A549 (cell line): Measurements from ENCODE around the gene ADAMTS13. TPM values are rescaled to one million over a fixed set of nuclear protein-coding genes. Genes with fewer than 3 reads are reported as not detected.

Experiments used
- ATAC-seq, 2 experiments: fragments of 200-7000 bp in 1 of 2; fragments of >200 bp in 1 of 2; cut with Nextera tagmentation in 1 of 2; cut with Tn5 transposase in 1 of 2; 3 replicates each; pipeline versions ENCODE4 v1.8.0 to v1.9.1; 2018 to 2020; ENCODE audit warnings: mild to moderate bottlenecking in 1 of 2, moderate library complexity in 1 of 2
- CTCF ChIA-PET: fragments of 300-600 bp; sonication (Branson Sonifier 250); formaldehyde crosslinking; extraction: SDS; loops from one replicate; lab custom pipeline; 2021; ENCODE audit warnings: antibody characterized with exemption, inconsistent platforms; lab: Yijun Ruan, JAX
- POLR2A ChIA-PET: fragments of 350-600 bp; formaldehyde crosslinking; extraction: SDS; loops from one replicate; lab custom pipeline; 2021; ENCODE audit warnings: antibody characterized with exemption, inconsistent platforms; lab: Yijun Ruan, JAX
- DNase-seq, 2 experiments: peaks; one replicate each; pipeline versions ENCODE4 v3.0.0 to v3.0.0-alpha.2; 2011 to 2016; ENCODE audit warnings: low read depth in 1 of 2, low spot score in 1 of 2
- FAIRE-seq: peaks from 2 replicates; lab custom pipeline; 2011; peaks lifted over from hg19 to GRCh38; lab: Jason Lieb, UNC
- H3K27ac ChIP-seq, 2 experiments: fragments of >200 bp; sonication (Bioruptor Twin); formaldehyde crosslinking; 3 replicates each; pipeline ENCODE4 v1.5.1; 2016 to 2017
- H3K4me1 ChIP-seq: fragments of >200 bp; sonication (Bioruptor Twin); formaldehyde crosslinking; 3 replicates; pipeline ENCODE4 v1.6.1; 2016
- H3K4me2 ChIP-seq: fragments of >200 bp; sonication (Bioruptor Twin); formaldehyde crosslinking; 3 replicates; pipeline ENCODE4 v1.6.1; 2016
- H3K4me3 ChIP-seq: fragments of >200 bp; sonication (Bioruptor Twin); formaldehyde crosslinking; 3 replicates; pipeline ENCODE4 v1.5.1; 2016
- H3K9me3 ChIP-seq: fragments of >200 bp; sonication (Bioruptor Twin); formaldehyde crosslinking; 3 replicates; pipeline ENCODE4 v1.6.1; 2016
- BHLHE40 ChIP-seq: IDR thresholded peaks from 2 replicates; pipeline ENCODE4 v1.6.1; 2012; ENCODE audit warnings: low read depth, low read length, inconsistent platforms
- CBX8 ChIP-seq: fragments of 200-600 bp; sonication (generic); IDR thresholded peaks from 2 replicates; pipeline ENCODE4 v1.6.1; 2016
- CEBPB ChIP-seq, 2 experiments: fragments of >200 bp in 1 of 2; sonication (Bioruptor Twin) in 1 of 2; formaldehyde crosslinking in 1 of 2; IDR thresholded peaks; 2 replicates each; pipeline ENCODE4 v1.6.1; 2012 to 2016
- CHD2 ChIP-seq: fragments of 150-350 bp; IDR thresholded peaks from 2 replicates; pipeline ENCODE4 v1.6.1; 2014; ENCODE audit warnings: low read length; ENCODE audit not compliant: partially characterized antibody
- EHMT2 ChIP-seq: fragments of 200-600 bp; sonication (generic); IDR thresholded peaks from 2 replicates; pipeline ENCODE4 v1.6.1; 2016; ENCODE audit warnings: antibody characterized with exemption, low read depth, mild to moderate bottlenecking, moderate library complexity
- FOSB ChIP-seq: fragments of 250-450 bp; sonication (Bioruptor Pico); IDR thresholded peaks from 2 replicates; pipeline ENCODE4 v1.5.0; 2020; ENCODE audit warnings: mild to moderate bottlenecking, moderate library complexity
- FOXS1 ChIP-seq: fragments of 250-450 bp; sonication (Bioruptor Pico); IDR thresholded peaks from 2 replicates; pipeline ENCODE4 v1.5.0; 2020; ENCODE audit warnings: mild to moderate bottlenecking, moderate library complexity
- GATA3 ChIP-seq: IDR thresholded peaks from 2 replicates; pipeline ENCODE4 v1.6.1; 2012; ENCODE audit warnings: borderline replicate concordance
- HDAC2 ChIP-seq: fragments of 200-600 bp; sonication (generic); IDR thresholded peaks from 2 replicates; pipeline ENCODE4 v1.6.1; 2016
- HOXA7 ChIP-seq: fragments of 250-450 bp; sonication (Bioruptor Pico); IDR thresholded peaks from 2 replicates; pipeline ENCODE4 v1.5.0; 2020; ENCODE audit warnings: mild to moderate bottlenecking, moderate library complexity
- HOXB5 ChIP-seq: fragments of 250-450 bp; sonication (Bioruptor Pico); IDR thresholded peaks from 2 replicates; pipeline ENCODE4 v1.5.0; 2020; ENCODE audit warnings: mild to moderate bottlenecking, moderate library complexity
- MAFK ChIP-seq: fragments of 450-650 bp; IDR thresholded peaks from 2 replicates; pipeline ENCODE4 v1.6.1; 2014; ENCODE audit not compliant: partially characterized antibody
- MYC ChIP-seq: IDR thresholded peaks from 2 replicates; pipeline ENCODE4 v1.6.1; 2012; ENCODE audit warnings: mild to moderate bottlenecking, inconsistent platforms, low read length, improper control_type of control experiment, borderline replicate concordance
- NFE2L2 ChIP-seq: fragments of 150-350 bp; conservative IDR thresholded peaks from 2 replicates; pipeline ENCODE4 v1.6.1; 2014; ENCODE audit warnings: low read length
- RAD21 ChIP-seq, 2 experiments: fragments of >200 bp in 1 of 2; sonication (Bioruptor Twin) in 1 of 2; formaldehyde crosslinking in 1 of 2; IDR thresholded peaks in 1 of 2; conservative IDR thresholded peaks in 1 of 2; 2 replicates in 1 of 2; 3 replicates in 1 of 2; pipeline ENCODE4 v1.6.1; 2012 to 2018; ENCODE audit warnings: inconsistent platforms in 1 of 2
- RARB ChIP-seq: fragments of 250-450 bp; sonication (Bioruptor Pico); IDR thresholded peaks from 2 replicates; pipeline ENCODE4 v1.8.0; 2021; ENCODE audit warnings: mild to moderate bottlenecking, moderate library complexity
- RCOR1 ChIP-seq: fragments of 150-350 bp; IDR thresholded peaks from 2 replicates; pipeline ENCODE4 v1.6.1; 2014; ENCODE audit warnings: antibody characterized with exemption, low read length, low read depth
- RFX5 ChIP-seq: fragments of 450-650 bp; IDR thresholded peaks from 2 replicates; pipeline ENCODE4 v1.7.1; 2014; ENCODE audit warnings: antibody characterized with exemption, mild to moderate bottlenecking, moderate library complexity
- RNF2 ChIP-seq: fragments of 200-600 bp; sonication (generic); IDR thresholded peaks from 2 replicates; pipeline ENCODE4 v1.6.1; 2016; ENCODE audit warnings: low read depth, mild to moderate bottlenecking, antibody characterized with exemption, moderate library complexity, borderline replicate concordance
- TFCP2L1 ChIP-seq: fragments of 250-450 bp; sonication (Bioruptor Pico); IDR thresholded peaks from 2 replicates; pipeline ENCODE4 v1.5.0; 2021; ENCODE audit warnings: mild to moderate bottlenecking
- ZSCAN20 ChIP-seq: fragments of 250-450 bp; sonication (Bioruptor Pico); IDR thresholded peaks from 2 replicates; pipeline ENCODE4 v1.8.0; 2022; ENCODE audit warnings: mild to moderate bottlenecking, moderate library complexity
- WGBS: methylation state at CpG from one replicate; pipeline ENCODE4 v1.1.6; 2017; ENCODE audit errors: missing lambda C conversion rate; 5-methylcytosine and 5-hydroxymethylcytosine counted together
- polyA plus RNA-seq, 4 experiments: library from polyadenylated mRNA; depleted of rRNA in 3 of 4; stranded (reverse); fragments of >200 nt; fragmentation: RNase III in 1 of 4; extraction: RNeasy Plus Mini Kit Qiagen cat#74134 plus additional on column Dnase treatment in 1 of 4; gene quantifications; 2 replicates in 3 of 4; 3 replicates in 1 of 4; pipeline ENCODE4 v1.2.3, GENCODE V29; 2011 to 2017
- TF ChIP-seq, protein P1 (sequence below): IDR thresholded peaks from 2 replicates; pipeline ENCODE4 v1.6.1; 2012; ENCODE audit warnings: low read depth, borderline replicate concordance
- TF ChIP-seq, protein P2 (sequence below): fragments of 150-350 bp; IDR thresholded peaks from 2 replicates; pipeline ENCODE4 v1.6.1; 2014; ENCODE audit warnings: low read depth, mild to moderate bottlenecking, low read length
- TF ChIP-seq, protein P3 (sequence below): fragments of >200 bp; sonication (Bioruptor Twin); formaldehyde crosslinking; IDR thresholded peaks from 3 replicates; pipeline ENCODE4 v1.6.1; 2016

Gene ADAMTS13
- polyA plus RNA-seq, 2 of the 4 experiments (the other 2 are of a cell fraction) = 0.80 to 0.98 TPM

DNA sequence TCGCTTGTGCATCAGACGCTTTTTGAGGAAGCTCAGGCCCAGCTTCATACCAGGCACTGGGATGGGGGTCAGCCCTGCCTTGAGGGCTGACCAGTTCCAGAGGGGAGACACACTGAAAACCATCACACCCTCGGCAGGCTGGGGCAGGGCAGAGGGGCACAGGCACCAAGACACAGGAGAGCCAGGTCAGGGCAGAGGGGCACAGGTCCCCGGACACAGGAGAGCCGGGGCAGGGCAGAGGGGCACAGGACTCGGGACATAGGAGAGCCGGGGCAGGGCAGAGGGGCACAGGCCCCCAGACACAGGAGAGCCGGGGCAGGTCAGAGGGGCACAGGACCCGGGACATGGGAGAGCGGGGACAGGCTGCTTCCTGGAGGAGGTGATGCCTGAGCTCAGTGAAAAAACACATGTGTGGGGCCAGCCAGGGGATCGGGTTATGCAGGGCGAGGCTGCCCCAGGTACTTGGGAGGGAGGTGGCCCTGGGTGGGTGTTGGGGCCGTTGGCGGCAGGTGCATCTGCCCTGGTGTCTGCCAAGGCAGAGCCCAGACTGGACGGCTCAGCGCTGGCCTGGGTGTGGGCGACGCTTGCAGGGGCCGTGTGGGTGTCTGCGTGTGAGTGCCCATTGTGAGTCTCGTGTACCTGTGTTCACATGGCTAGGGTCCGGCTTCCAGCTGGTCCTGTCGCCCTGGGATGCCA lies 71.8 kb downstream of the ADAMTS13 start:
- H3K9me3 ChIP-seq = no peaks in the 10 kb centered on the region
- CTCF ChIA-PET = interaction anchor here (0.6 to 2.2 kb wide), 4 partner anchors 9 to 308 kb away, joined by 3 to 7 read pairs (median 6); no protein-coding TSS in a partner anchor
- TF ChIP-seq MYC (no peak), EHMT2 (no peak), CEBPB (IDR thresholded peaks at IDR 0.05) (no peak), HOXB5 (CRISPR knock-in tag) (no peak), FOXS1 (no peak), CHD2 (no peak), RFX5 (no peak), RARB (CRISPR knock-in tag) (no peak), TFCP2L1 (CRISPR knock-in tag) (no peak), HDAC2 (no peak), RCOR1 (no peak), FOSB (CRISPR knock-in tag) (no peak)
- TF ChIP-seq, protein P1, sequence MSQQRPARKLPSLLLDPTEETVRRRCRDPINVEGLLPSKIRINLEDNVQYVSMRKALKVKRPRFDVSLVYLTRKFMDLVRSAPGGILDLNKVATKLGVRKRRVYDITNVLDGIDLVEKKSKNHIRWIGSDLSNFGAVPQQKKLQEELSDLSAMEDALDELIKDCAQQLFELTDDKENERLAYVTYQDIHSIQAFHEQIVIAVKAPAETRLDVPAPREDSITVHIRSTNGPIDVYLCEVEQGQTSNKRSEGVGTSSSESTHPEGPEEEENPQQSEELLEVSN = no peak
- TF ChIP-seq, protein P2, sequence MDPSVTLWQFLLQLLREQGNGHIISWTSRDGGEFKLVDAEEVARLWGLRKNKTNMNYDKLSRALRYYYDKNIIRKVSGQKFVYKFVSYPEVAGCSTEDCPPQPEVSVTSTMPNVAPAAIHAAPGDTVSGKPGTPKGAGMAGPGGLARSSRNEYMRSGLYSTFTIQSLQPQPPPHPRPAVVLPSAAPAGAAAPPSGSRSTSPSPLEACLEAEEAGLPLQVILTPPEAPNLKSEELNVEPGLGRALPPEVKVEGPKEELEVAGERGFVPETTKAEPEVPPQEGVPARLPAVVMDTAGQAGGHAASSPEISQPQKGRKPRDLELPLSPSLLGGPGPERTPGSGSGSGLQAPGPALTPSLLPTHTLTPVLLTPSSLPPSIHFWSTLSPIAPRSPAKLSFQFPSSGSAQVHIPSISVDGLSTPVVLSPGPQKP = no peak
- WGBS = 64% methylated on average over 22 of the region's 23 CpGs
- DNase-seq = no peak
- no peak for ATAC-seq
- H3K4me2 ChIP-seq = no peak overlapping the region
- POLR2A ChIA-PET = no interaction called here
- H3K4me3 ChIP-seq = no peak overlapping the region
- no peak overlapping the region for H3K27ac ChIP-seq
- no peak for FAIRE-seq
- no peaks in the 10 kb centered on the region for H3K4me1 ChIP-seq

DNA sequence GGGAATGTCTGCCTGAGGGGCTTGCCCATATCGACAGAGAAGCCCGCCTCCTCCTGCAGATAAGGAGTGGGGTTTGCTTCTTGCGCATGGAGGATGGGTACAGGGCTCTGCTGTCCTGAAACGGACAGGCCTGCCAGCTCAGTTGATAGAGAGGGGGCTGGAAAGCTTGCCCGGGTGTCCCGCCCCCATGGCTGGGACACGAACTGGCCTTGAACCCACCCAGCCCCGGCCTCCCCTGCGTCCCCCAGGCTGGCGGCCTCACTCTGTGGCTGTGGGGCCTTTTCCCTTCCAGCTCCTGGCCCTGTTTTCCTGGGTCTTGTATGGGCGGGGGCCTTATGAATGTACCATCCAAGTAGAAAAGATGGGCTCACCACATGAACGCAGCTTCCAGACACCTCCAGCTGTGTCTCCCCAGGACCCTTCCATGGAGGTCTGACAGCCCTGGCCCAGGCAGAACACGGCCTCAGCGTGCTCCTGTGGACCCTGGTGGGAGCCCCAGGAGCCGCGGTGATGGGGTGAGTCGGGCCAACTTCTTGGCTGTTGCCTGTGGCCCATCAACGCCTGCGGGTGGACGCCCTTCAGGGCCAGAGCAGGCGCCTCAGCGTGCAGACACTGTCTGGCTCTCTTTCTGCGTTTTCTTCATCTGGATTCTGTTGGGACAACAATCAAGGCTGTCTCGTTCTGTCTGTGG lies 72.6 kb downstream of the ADAMTS13 start:
- Histone ChIP-seq H3K27ac (no peak overlapping the region), H3K4me3 (no peak overlapping the region), H3K4me2 (no peak overlapping the region), H3K9me3 (no peaks in the 10 kb centered on the region), H3K4me1 (no peaks in the 10 kb centered on the region)
- FAIRE-seq (no peak), DNase-seq (no peak), ATAC-seq (no peak)
- TF ChIP-seq HOXA7 (CRISPR knock-in tag) (no peak), RNF2 (no peak)
- WGBS = 71% methylated on average over 20 of the region's 24 CpGs
- CTCF ChIA-PET = interaction anchor here (0.6 to 4.8 kb wide), 7 partner anchors 8 to 308 kb away, joined by 3 to 42 read pairs (median 5); no protein-coding TSS in a partner anchor
- POLR2A ChIA-PET = no interaction called here

DNA sequence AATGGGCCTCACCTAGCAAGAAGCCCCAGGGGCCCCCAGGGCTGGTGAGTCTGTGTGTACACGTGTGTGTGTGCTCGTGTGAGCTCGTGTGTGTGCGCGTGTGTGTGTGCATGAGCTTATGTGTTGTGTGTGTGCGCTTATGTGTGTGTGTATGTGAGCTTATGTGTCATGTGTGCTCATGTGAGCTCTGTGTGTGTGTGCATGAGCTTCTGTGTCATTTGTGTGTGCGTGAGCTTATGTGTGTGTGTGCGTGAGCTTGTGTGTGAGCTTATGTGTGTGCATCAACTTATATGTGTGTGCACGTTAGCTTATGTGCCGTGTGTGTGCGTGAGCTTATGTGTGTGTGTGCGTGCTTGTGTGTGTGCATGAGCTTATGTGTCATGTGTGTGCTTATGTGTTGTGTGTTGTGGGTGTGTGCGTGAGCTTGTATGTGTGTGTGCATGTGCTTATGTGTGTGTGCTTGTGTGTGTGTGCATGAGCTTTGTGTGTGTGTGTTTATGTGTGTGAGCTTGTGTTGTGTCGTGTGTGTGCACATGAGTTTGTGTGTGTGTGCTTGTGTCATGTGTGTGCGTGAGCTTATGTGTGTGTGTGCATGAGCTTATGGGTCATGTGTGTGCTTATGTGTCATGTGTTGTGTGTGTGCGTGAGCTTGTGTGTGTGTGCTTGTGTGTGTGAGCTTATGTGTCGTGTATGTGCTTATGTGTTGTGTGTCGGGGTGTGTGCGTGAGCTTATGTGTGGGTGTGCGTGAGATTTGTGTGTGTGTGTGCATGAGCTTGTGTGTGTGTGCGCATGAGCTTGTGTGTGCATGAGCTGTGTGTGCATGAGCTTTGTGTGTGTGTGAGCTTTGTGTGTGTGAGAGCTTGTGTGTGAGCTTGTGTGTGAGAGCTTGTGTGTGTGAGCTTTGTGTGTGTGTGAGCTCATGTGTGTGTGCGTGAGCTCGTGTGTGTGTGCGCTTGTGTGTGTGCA lies 73.4 kb downstream of the ADAMTS13 start:
- Histone ChIP-seq H3K4me2 (no peak overlapping the region), H3K9me3 (no peaks in the 10 kb centered on the region), H3K4me3 (no peak overlapping the region), H3K4me1 (no peaks in the 10 kb centered on the region), H3K27ac (no peak overlapping the region)
- CTCF ChIA-PET = interaction anchor here (1.0 to 4.8 kb wide), 8 partner anchors 8 to 310 kb away, joined by 3 to 42 read pairs (median 5); no protein-coding TSS in a partner anchor
- 75% methylated on average over 24 of the region's 24 CpGs for WGBS
- ATAC-seq (no peak), FAIRE-seq (no peak), DNase-seq (no peak)
- POLR2A ChIA-PET = no interaction called here
- TF ChIP-seq, protein P3, sequence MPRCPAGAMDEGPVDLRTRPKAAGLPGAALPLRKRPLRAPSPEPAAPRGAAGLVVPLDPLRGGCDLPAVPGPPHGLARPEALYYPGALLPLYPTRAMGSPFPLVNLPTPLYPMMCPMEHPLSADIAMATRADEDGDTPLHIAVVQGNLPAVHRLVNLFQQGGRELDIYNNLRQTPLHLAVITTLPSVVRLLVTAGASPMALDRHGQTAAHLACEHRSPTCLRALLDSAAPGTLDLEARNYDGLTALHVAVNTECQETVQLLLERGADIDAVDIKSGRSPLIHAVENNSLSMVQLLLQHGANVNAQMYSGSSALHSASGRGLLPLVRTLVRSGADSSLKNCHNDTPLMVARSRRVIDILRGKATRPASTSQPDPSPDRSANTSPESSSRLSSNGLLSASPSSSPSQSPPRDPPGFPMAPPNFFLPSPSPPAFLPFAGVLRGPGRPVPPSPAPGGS = no peak
- no peak for TF ChIP-seq NFE2L2
- no peak for TF ChIP-seq RAD21 (conservative IDR thresholded peaks at IDR 0.05 in 1 of 2, IDR thresholded peaks at IDR 0.05 in 1 of 2)
- no peak for TF ChIP-seq BHLHE40
- no peak for TF ChIP-seq RNF2
- TF ChIP-seq, protein P2 = no peak
- TF ChIP-seq ZSCAN20 (CRISPR knock-in tag) = no peak
- no peak for TF ChIP-seq CBX8
- no peak for TF ChIP-seq GATA3
- no peak for TF ChIP-seq MAFK
- no peak for TF ChIP-seq HOXB5 (CRISPR knock-in tag)
- TF ChIP-seq, protein P1 = no peak
- TF ChIP-seq TFCP2L1 (CRISPR knock-in tag) = no peak
